Ascending aorta (tissue), 2 donors: ENCODE results near the gene TNFRSF17. TPM values are rescaled to one million over a fixed set of nuclear protein-coding genes. Genes with fewer than 3 reads are reported as not detected.
A peak's percentile ranks its signal among the peaks of the same experiment; 100 is the strongest.
"Not testable (repeated sequence)": the region's sequence is repeated elsewhere in the genome, so short reads cannot be mapped to it uniquely, and the experiment has no call there.

Experiments used
- DNase-seq, 2 donors: peaks; one replicate each; pipeline ENCODE4 v3.0.0-alpha.2; 2019; ENCODE audit warnings: low spot score in 2 of 2
- H3K27ac ChIP-seq, 2 donors: fragments of 200-600 bp; sonication (generic); one replicate each; pipeline ENCODE4 v1.5.1; 2016 to 2017; ENCODE audit warnings: mild to moderate bottlenecking in 1 of 2
- H3K27me3 ChIP-seq: fragments of 200-600 bp; sonication (generic); one replicate; pipeline ENCODE4 v1.5.1; 2017
- H3K36me3 ChIP-seq, 2 donors: fragments of 200-600 bp; sonication (generic); one replicate each; pipeline ENCODE4 v1.5.1; 2016
- H3K4me1 ChIP-seq, 2 donors: fragments of 200-600 bp; sonication (generic); one replicate each; pipeline ENCODE4 v1.5.1; 2016 to 2017; ENCODE audit warnings: mild to moderate bottlenecking in 1 of 2
- H3K4me3 ChIP-seq, 2 donors: fragments of 200-600 bp; sonication (generic); one replicate each; pipeline ENCODE4 v1.5.1; 2016 to 2017; ENCODE audit warnings: mild to moderate bottlenecking in 1 of 2
- H3K9me3 ChIP-seq, 2 donors: fragments of 200-600 bp; sonication (generic); one replicate each; pipeline ENCODE4 v1.5.1; 2016
- CTCF ChIP-seq, 3 experiments: fragments of 200-600 bp in 2 of 3; fragments of 450-650 bp in 1 of 3; sonication (generic) in 2 of 3; IDR thresholded peaks; one replicate each; pipeline ENCODE4 v1.5.1; 2016 to 2019; ENCODE audit warnings: antibody characterized with exemption in 3 of 3, mild to moderate bottlenecking in 1 of 3, moderate library complexity in 1 of 3
- intact Hi-C: fragments of 100-400 bp; cut with DNase I; formaldehyde crosslinking; loops from one replicate; pipeline ENCODE4 v1.15.1; 2023
- total RNA-seq: library from RNA; depleted of rRNA; stranded (reverse); fragments of >200 nt; gene quantifications from one replicate; pipeline ENCODE4 v1.1.0, GENCODE V29; 2016

Gene TNFRSF17
- total RNA-seq, result not detected

GRCh38 chr16:11964761-11965551 is at the start of gene TNFRSF17:
TNFRSF17 (plus strand) TSS chr16:11965210; CDS start chr16:11965325, 115 bp downstream.
- Histone ChIP-seq H3K4me1 (no peaks in the 10 kb centered on the region), H3K4me3 (no peak within 1 kb of the TSS), H3K27me3 (no peaks in the 10 kb centered on the region), H3K27ac (no peak within 1 kb of the TSS), H3K9me3 (no peaks in the 10 kb centered on the region), H3K36me3 (no peaks in the 10 kb centered on the region)
- DNase-seq, result no peak
- intact Hi-C loops, result no loop called here
- no peak for TF ChIP-seq CTCF (IDR thresholded peaks at IDR 0.05)

GRCh38 chr16:11915644-11916523 is 49.1 kb upstream of the TNFRSF17 start, which contains the start of gene GSPT1:
GSPT1 (minus strand) TSS chr16:11915956; CDS start chr16:11915720, 236 bp downstream.
- H3K27me3 ChIP-seq, result no peaks in the 10 kb centered on the region
- no peak for TF ChIP-seq CTCF (IDR thresholded peaks at IDR 0.05)
- no peaks in the 10 kb centered on the region for H3K36me3 ChIP-seq
- peak within 1 kb of the TSS; percentile 87 to 99 for H3K4me3 ChIP-seq
- intact Hi-C loops, result loop anchor here (1.0 to 5.0 kb wide), 5 partner anchors 60 to 174 kb away; partner anchors contain the start of genes RSL1D1, SNX29, TXNDC11 and ZC3H7A
- H3K9me3 ChIP-seq, result no peaks in the 10 kb centered on the region
- peaks cover 0 to 23% of the 10 kb centered on the region in 2 donors for H3K4me1 ChIP-seq
- DNase-seq, result peak; percentile 97 to 100
- peak within 1 kb of the TSS; percentile 93 for H3K27ac ChIP-seq

- DNase-seq, result peak in 1 of 2 donors; percentile 69
- Histone ChIP-seq H3K36me3 (no peaks in the 10 kb centered on the region), H3K4me1 (peaks cover 0 to 18% of the 10 kb centered on the region in 2 donors), H3K27ac (peak overlapping the region; percentile 75 to 84), H3K27me3 (no peaks in the 10 kb centered on the region), H3K9me3 (no peaks in the 10 kb centered on the region), H3K4me3 (peak overlapping the region; percentile 62 to 87)
- intact Hi-C loops, result loop anchor here (1.0 to 5.0 kb wide), 4 partner anchors 60 to 174 kb away; partner anchors contain the start of genes RSL1D1, SNX29, TXNDC11 and ZC3H7A
- no peak for TF ChIP-seq CTCF (IDR thresholded peaks at IDR 0.05)
Measured at GRCh38 chr16:11916524-11917285, 48.3 kb upstream of the TNFRSF17 start.

- H3K36me3 ChIP-seq, H3K27me3 ChIP-seq, H3K9me3 ChIP-seq, H3K4me3 ChIP-seq, H3K27ac ChIP-seq, DNase-seq, H3K4me1 ChIP-seq, intact Hi-C loops: not testable (repeated sequence)
Measured at GRCh38 chr16:11924046-11924445, 41.0 kb upstream of the TNFRSF17 start.

GRCh38 chr16:11927350-11927749 is 37.7 kb upstream of the TNFRSF17 start:
- H3K27ac ChIP-seq, H3K4me3 ChIP-seq, H3K27me3 ChIP-seq, intact Hi-C loops, H3K9me3 ChIP-seq, H3K4me1 ChIP-seq, DNase-seq, H3K36me3 ChIP-seq: not testable (repeated sequence)

- intact Hi-C loops, H3K27me3 ChIP-seq, H3K27ac ChIP-seq, H3K36me3 ChIP-seq, H3K4me3 ChIP-seq, H3K9me3 ChIP-seq, H3K4me1 ChIP-seq, DNase-seq: not testable (repeated sequence)
Measured at GRCh38 chr16:11941945-11942344, 23.1 kb upstream of the TNFRSF17 start, which contains the start of gene NPIPB2. NPIPB2 (minus strand) TSS chr16:11942045; CDS start chr16:11942045, 0 bp downstream.
